LNCaP clone FGC (cell line): Measurements from ENCODE around the gene SCFD2.

Experiments used
- DNase-seq: peaks from one replicate; pipeline ENCODE4 v3.0.0-alpha.2; 2011; ENCODE audit warnings: low read depth
- H3K4me3 ChIP-seq: 2 replicates; pipeline ENCODE4 v1.5.1; 2011; ENCODE audit warnings: mild to moderate bottlenecking, low read depth, low read length, control low read depth
- CTCF ChIP-seq: IDR thresholded peaks from 2 replicates; pipeline ENCODE4 v1.5.1; 2012; ENCODE audit warnings: mild to moderate bottlenecking; ENCODE audit not compliant: control insufficient read depth, insufficient read depth; ENCODE audit errors: extremely low read depth

The SCFD2 gene

DNA sequence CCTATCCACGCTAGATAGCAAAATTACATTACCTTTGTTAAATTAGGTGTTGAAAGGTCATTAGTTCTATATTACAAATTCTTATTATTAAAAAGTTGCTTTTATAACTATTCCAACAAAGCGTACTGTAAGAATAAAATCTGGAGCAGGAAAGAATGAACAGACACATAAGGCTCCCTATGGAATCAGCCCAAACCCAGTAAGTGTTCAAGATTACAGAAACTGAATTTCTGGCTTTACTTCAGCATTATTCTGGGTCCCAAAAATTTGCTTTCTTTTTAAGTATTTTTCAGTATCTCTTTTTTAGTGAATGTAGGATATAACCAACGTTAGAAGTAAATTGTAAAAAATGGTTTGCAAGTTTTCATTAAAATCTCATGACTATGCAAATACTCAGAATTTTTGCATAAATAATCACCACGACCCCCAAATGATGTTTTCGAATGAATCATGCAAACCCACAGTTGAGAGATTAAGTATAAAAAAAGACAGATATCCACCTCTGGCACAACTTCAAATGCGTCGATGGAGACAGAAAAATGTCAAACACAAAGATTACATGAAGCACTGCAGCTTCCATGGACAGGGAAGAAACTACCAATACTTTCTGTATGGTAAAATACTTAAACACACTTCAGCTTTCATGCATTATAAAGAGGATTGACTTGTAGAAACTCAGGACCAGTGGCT is 265.2 kb downstream of the SCFD2 start:
- DNase-seq: no peak
- H3K4me3 ChIP-seq: no peak overlapping the region
- TF ChIP-seq CTCF: no peak

- no peak overlapping the region for H3K4me3 ChIP-seq
- no peak for TF ChIP-seq CTCF
- DNase-seq: no peak
These were observed 267.2 kb downstream of the SCFD2 start for GRCh38 chr4:53098681-53099121.

DNA sequence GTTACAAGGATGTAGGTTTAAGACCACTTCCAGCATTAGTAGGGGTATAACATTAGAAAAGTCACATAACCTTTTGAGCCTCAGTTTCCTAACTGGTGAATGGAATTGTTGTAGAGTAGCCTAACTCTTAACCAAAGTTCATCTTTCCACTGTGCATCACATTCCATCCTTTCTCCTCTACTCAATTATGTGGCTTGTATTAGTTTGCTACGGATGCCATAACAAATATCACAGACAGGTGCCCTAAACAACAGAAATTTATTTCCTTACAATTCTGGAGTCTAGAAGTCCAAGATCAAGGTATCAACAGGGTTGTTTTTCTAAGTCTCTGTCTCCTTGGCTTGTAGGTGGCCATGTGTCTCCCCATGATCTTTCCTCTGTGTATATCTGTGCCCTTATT is 271.8 kb downstream of the SCFD2 start:
- H3K4me3 ChIP-seq: no peak overlapping the region
- TF ChIP-seq CTCF: no peak
- DNase-seq: no peak

DNA sequence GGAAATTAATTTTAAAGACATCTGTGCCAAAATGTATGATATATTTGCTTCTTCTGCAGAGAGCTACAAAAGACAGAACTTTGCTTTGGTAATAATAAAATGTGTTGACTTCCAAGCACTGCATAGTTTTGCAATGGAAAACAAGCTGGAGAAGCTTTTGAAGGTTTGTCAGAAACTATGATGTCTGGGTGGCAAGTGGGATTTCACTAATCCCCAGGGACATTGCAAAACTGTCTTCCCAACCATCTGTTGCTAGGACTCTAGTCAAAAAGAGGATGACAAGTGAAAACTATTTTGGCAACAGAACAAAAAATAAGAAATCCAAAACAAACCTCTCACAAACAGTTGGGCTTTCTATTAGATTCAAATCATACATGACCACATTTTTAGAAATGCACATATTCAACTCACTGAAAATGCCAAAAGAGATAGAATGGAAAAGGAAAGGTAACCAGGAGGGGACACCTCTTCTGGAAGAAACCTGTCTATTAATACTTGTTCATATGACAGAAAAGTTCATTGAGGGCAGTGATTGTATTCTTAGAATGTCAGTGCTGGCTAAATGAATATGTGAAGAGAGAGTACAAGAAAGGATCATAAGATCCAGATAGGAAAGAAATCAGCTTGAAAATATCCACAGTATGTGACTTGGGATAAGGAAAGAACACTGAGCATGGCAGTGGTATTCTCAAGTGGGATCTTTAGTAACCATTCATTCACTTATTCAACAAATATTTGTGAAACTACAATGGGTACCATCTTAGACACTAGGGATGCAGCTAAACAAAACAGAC is 275.7 kb downstream of the SCFD2 start:
- H3K4me3 ChIP-seq: no peak overlapping the region
- TF ChIP-seq CTCF: no peak
- DNase-seq: no peak

GRCh38 chr4:53088152-53088551 is 277.7 kb downstream of the SCFD2 start:
- DNase-seq: no peak

GRCh38 chr4:53076374-53076958 is 289.4 kb downstream of the SCFD2 start:
- no peak for TF ChIP-seq CTCF
- no peak for DNase-seq
- H3K4me3 ChIP-seq: no peak overlapping the region

More at GRCh38 chr4:53088152-53088551, 277.7 kb downstream of the SCFD2 start:
- TF ChIP-seq CTCF: no peak
- no peak overlapping the region for H3K4me3 ChIP-seq
